Hematopoietic multipotent progenitor cell treated with erythropoietin and hydrocortisone succinate and interleukin-3 and kit ligand, for 15 days (in vitro differentiated cells): Measurements from ENCODE around the gene MRPL24.

Experiments used
- DNase-seq: peaks from one replicate; pipeline ENCODE4 v3.0.0-alpha.2; 2015; ENCODE audit warnings: low spot score

Gene MRPL24

GRCh38 chr1:156691665-156692440 is 49.0 kb downstream of the MRPL24 start:
- DNase-seq = no peak

- no peak for DNase-seq
Measured at GRCh38 chr1:156691191-156691590, 49.7 kb downstream of the MRPL24 start.

- no peak for DNase-seq
Measured at GRCh38 chr1:156690675-156691036, 50.2 kb downstream of the MRPL24 start.

GRCh38 chr1:156689953-156690674 is 50.8 kb downstream of the MRPL24 start:
- DNase-seq = no peak

- DNase-seq = peak; percentile 66
Measured at GRCh38 chr1:156689035-156689952, 51.6 kb downstream of the MRPL24 start.
